Keratinocyte (primary cell): ENCODE results near the gene S100A7A. TPM values are rescaled to one million over a fixed set of nuclear protein-coding genes. Genes with fewer than 3 reads are reported as not detected.

Experiments used
- DNase-seq: peaks from one replicate; pipeline ENCODE4 v3.0.0-alpha.2; 2011; ENCODE audit warnings: low read depth, missing footprints, low spot score
- FAIRE-seq: peaks from 2 replicates; lab custom pipeline; 2011; peaks lifted over from hg19 to GRCh38; lab: Jason Lieb, UNC
- H2AFZ ChIP-seq: 2 replicates; pipeline ENCODE4 v1.6.0; 2012; ENCODE audit warnings: low read length, control low read depth, inconsistent platforms; ENCODE audit not compliant: control insufficient read depth
- H3K27ac ChIP-seq: 2 replicates; pipeline ENCODE4 v1.5.1; 2011; ENCODE audit warnings: low read length; ENCODE audit not compliant: control insufficient read depth, insufficient read depth
- H3K27me3 ChIP-seq: 3 replicates; pipeline ENCODE4 v1.6.0; 2011; ENCODE audit warnings: low read length; ENCODE audit not compliant: control insufficient read depth, insufficient read depth; ENCODE audit errors: extremely low read depth
- H3K36me3 ChIP-seq, 2 experiments: 2 replicates in 1 of 2; 3 replicates in 1 of 2; pipeline ENCODE4 v1.5.1; 2011; ENCODE audit warnings: low read length in 2 of 2, mild to moderate bottlenecking in 1 of 2; ENCODE audit not compliant: control insufficient read depth in 2 of 2, insufficient read depth in 2 of 2; ENCODE audit errors: extremely low read depth in 1 of 2
- H3K4me1 ChIP-seq: 3 replicates; pipeline ENCODE4 v1.5.1; 2011; ENCODE audit warnings: low read length; ENCODE audit not compliant: control insufficient read depth, insufficient read depth; ENCODE audit errors: extremely low read depth
- H3K4me2 ChIP-seq: 3 replicates; pipeline ENCODE4 v1.6.0; 2011; ENCODE audit warnings: low read depth, low read length; ENCODE audit not compliant: control insufficient read depth, insufficient read depth; ENCODE audit errors: extremely low read depth
- H3K4me3 ChIP-seq, 3 experiments: fragments of 200-600 bp in 1 of 3; sonication (generic) in 1 of 3; 2 replicates in 2 of 3; 3 replicates in 1 of 3; pipeline ENCODE4 v1.5.1; 2011 to 2016; ENCODE audit warnings: low read length in 3 of 3, mild to moderate bottlenecking in 3 of 3, control low read depth in 2 of 3, inconsistent platforms in 1 of 3, low read depth in 1 of 3, mixed read lengths in 1 of 3, mixed run types in 1 of 3, moderate library complexity in 1 of 3; ENCODE audit not compliant: control insufficient read depth in 2 of 3, insufficient read depth in 2 of 3; ENCODE audit errors: extremely low read depth in 1 of 3
- H3K79me2 ChIP-seq: 2 replicates; pipeline ENCODE4 v1.6.0; 2012; ENCODE audit warnings: low read length; ENCODE audit not compliant: control insufficient read depth, insufficient read depth
- H3K9ac ChIP-seq: 3 replicates; pipeline ENCODE4 v1.6.0; 2011; ENCODE audit warnings: low read length; ENCODE audit not compliant: control insufficient read depth, insufficient read depth; ENCODE audit errors: extremely low read depth
- H3K9me1 ChIP-seq: 3 replicates; pipeline ENCODE4 v1.6.0; 2011; ENCODE audit warnings: low read length; ENCODE audit not compliant: control insufficient read depth, insufficient read depth; ENCODE audit errors: extremely low read depth
- H3K9me3 ChIP-seq: 2 replicates; pipeline ENCODE4 v1.5.1; 2012; ENCODE audit warnings: low read depth, low read length; ENCODE audit not compliant: control insufficient read depth
- H4K20me1 ChIP-seq: 3 replicates; pipeline ENCODE4 v1.6.0; 2011; ENCODE audit warnings: low read length; ENCODE audit not compliant: control insufficient read depth, insufficient read depth; ENCODE audit errors: extremely low read depth
- CTCF ChIP-seq, 3 experiments: IDR thresholded peaks in 1 of 3; conservative IDR thresholded peaks in 1 of 3; optimal IDR thresholded peaks in 1 of 3; 2 replicates in 2 of 3; 3 replicates in 1 of 3; pipeline versions ENCODE3 to v1.5.1; 2011; ENCODE audit warnings: low read length in 3 of 3, mild to moderate bottlenecking in 3 of 3, moderate library complexity in 2 of 3, control low read depth in 1 of 3, inconsistent platforms in 1 of 3; ENCODE audit not compliant: insufficient read depth in 2 of 3; ENCODE audit errors: extremely low read depth in 1 of 3
- EZH2 ChIP-seq: IDR thresholded peaks from one replicate; pipeline ENCODE4 v1.6.1; 2012; ENCODE audit warnings: inconsistent platforms, mild to moderate bottlenecking, low read length, moderate library complexity
- dilution Hi-C: fragments of 300-500 bp; cut with MboI; formaldehyde crosslinking; loops from one replicate; pipeline ENCODE4 v1.7.0; 2020; ENCODE audit warnings: low sequenced_read_pairs; ENCODE audit not compliant: extremely low pct_ligation_motif_present
- polyA plus RNA-seq, 5 experiments: library from polyadenylated mRNA; depleted of rRNA in 3 of 5; stranded (reverse) in 3 of 5; stranded (forward) in 1 of 5; unstranded in 1 of 5; fragments of >200 nt; gene quantifications; 1 replicate in 1 of 5; 2 replicates in 3 of 5; 3 replicates in 1 of 5; pipeline versions ENCODE4 v1.2.1 to v1.2.3, GENCODE V29; 2011 to 2012; ENCODE audit warnings: missing spikeins in 2 of 5, low read depth in 1 of 5, low replicate concordance in 1 of 5

Gene S100A7A
- polyA plus RNA-seq, 1 donor (not counting 4 experiments of a cell fraction or from before 2014, with no cell fraction given), result not detected

GRCh38 chr1:153384958-153385580, 31.3 kb upstream of the S100A7A start:
- Histone ChIP-seq H3K4me2 (peak overlapping the region; percentile 34), H2AFZ (no peak overlapping the region), H3K4me3 (no peak overlapping the region), H3K9me3 (peaks cover 3% of the 10 kb centered on the region), H3K36me3 (no peaks in the 10 kb centered on the region), H3K4me1 (peaks cover 40% of the 10 kb centered on the region), H3K27me3 (no peaks in the 10 kb centered on the region), H3K79me2 (no peaks in the 10 kb centered on the region), H3K27ac (peak overlapping the region; percentile 60), H3K9ac (peak overlapping the region; percentile 43), H4K20me1 (no peaks in the 10 kb centered on the region), H3K9me1 (no peaks in the 10 kb centered on the region)
- FAIRE-seq (peak; percentile 82), DNase-seq (no peak)
- dilution Hi-C loops, result no loop called here
- TF ChIP-seq EZH2, result no peak
- TF ChIP-seq CTCF (optimal IDR thresholded peaks at IDR 0.05 in 1 of 3, IDR thresholded peaks at IDR 0.05 in 1 of 3, conservative IDR thresholded peaks at IDR 0.05 in 1 of 3; ENCODE audit: extremely low read depth in 1 of 3, insufficient read depth in 2 of 3, low read length in 3 of 3), result no peak

GRCh38 chr1:153386500-153386901, 29.8 kb upstream of the S100A7A start:
- H3K4me2 ChIP-seq, result peak overlapping the region; percentile 14
- FAIRE-seq (peak; percentile 93), DNase-seq (no peak)
- no peaks in the 10 kb centered on the region for H3K27me3 ChIP-seq
- H3K9me1 ChIP-seq, result no peaks in the 10 kb centered on the region
- no peaks in the 10 kb centered on the region for H3K79me2 ChIP-seq
- H4K20me1 ChIP-seq, result no peaks in the 10 kb centered on the region
- H3K9me3 ChIP-seq, result no peaks in the 10 kb centered on the region
- TF ChIP-seq EZH2, result no peak
- no peak for TF ChIP-seq CTCF (optimal IDR thresholded peaks at IDR 0.05 in 1 of 3, IDR thresholded peaks at IDR 0.05 in 1 of 3, conservative IDR thresholded peaks at IDR 0.05 in 1 of 3; ENCODE audit: extremely low read depth in 1 of 3, insufficient read depth in 2 of 3, low read length in 3 of 3)
- no peak overlapping the region for H2AFZ ChIP-seq
- H3K9ac ChIP-seq, result no peak overlapping the region
- H3K4me3 ChIP-seq, result no peak overlapping the region
- peak overlapping the region; percentile 58 for H3K27ac ChIP-seq
- H3K4me1 ChIP-seq, result peaks cover 54% of the 10 kb centered on the region
- dilution Hi-C loops, result no loop called here
- H3K36me3 ChIP-seq, result no peaks in the 10 kb centered on the region
